ENCODE data around the gene EML6. TPM values are rescaled to one million over a fixed set of nuclear protein-coding genes. Genes with fewer than 3 reads are reported as not detected.

Gene EML6
- total RNA-seq, 1 donor from 2014 or later = 0.63 TPM

DNA sequence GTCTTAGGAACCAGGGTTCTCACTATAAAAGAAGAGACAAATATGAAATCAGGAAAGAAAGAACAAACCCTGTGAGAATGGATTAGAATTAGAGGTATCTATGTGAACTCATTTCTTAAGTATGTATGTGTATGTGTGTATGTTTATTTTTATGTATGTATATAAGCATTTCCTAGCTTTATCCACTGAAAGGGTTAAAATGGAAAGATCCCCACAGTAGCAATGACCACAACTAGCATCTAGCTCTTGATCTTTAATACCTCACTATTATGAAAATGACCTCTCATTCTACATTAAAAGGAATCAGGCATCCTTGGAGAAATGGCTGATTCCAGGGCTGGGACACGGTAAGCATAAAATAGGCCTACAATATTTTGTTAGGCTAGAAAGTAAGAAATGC lies 295.2 kb downstream of the EML6 start:
- TF ChIP-seq, protein P1, sequence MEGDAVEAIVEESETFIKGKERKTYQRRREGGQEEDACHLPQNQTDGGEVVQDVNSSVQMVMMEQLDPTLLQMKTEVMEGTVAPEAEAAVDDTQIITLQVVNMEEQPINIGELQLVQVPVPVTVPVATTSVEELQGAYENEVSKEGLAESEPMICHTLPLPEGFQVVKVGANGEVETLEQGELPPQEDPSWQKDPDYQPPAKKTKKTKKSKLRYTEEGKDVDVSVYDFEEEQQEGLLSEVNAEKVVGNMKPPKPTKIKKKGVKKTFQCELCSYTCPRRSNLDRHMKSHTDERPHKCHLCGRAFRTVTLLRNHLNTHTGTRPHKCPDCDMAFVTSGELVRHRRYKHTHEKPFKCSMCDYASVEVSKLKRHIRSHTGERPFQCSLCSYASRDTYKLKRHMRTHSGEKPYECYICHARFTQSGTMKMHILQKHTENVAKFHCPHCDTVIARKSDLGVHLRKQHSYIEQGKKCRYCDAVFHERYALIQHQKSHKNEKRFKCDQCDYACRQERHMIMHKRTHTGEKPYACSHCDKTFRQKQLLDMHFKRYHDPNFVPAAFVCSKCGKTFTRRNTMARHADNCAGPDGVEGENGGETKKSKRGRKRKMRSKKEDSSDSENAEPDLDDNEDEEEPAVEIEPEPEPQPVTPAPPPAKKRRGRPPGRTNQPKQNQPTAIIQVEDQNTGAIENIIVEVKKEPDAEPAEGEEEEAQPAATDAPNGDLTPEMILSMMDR (IDR thresholded peaks at IDR 0.05; ENCODE audit: insufficient read depth, low read length, poor library complexity, severe bottlenecking) = no peak
- Histone ChIP-seq H3K4me3 (ENCODE audit: low read depth, low read length) (no peak overlapping the region), H3K36me3 (ENCODE audit: control insufficient read depth, insufficient read depth, low read length) (no peaks in the 10 kb centered on the region), H3K27me3 (ENCODE audit: control insufficient read depth, insufficient read depth, low read length) (no peaks in the 10 kb centered on the region)
- DNase-seq (ENCODE audit: low read depth) = no peak

DNA sequence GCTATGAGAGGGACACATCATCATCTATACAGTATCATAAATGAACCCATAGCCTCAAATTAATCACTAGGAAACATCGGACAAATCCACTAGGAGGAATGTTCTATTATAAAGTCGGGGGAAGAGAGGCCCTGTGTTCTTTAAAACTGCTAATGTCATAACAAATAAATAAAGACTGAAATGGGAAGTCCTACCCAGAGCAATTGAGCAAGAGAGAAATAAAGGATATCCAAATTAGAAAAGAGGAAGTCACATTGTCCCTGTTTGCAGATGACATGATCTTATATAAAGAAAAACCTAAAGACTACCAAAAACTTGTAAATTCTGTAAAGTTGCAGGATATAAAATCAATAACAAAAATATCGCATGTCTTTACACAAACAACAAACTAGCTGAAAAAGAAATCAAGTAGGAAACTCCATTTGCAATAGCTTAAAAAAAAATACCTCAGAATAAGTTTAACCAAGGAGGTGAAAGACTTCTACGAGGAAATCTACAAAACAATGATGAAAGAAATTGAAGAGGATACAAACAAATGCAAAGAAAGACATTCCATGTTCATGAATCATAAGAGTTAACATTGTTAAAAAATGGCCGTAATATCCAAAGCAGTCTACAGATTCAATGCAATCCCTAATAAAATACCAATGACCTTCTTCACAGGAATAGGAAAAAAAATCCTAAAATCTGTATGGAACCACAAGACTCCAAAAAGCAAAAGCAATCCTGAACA lies 296.2 kb downstream of the EML6 start:
- no peaks in the 10 kb centered on the region for H3K36me3 ChIP-seq (ENCODE audit: control insufficient read depth, insufficient read depth, low read length)
- H3K27me3 ChIP-seq (ENCODE audit: control insufficient read depth, insufficient read depth, low read length) = no peaks in the 10 kb centered on the region
- DNase-seq (ENCODE audit: low read depth) = no peak
- TF ChIP-seq, protein P1 (IDR thresholded peaks at IDR 0.05; ENCODE audit: insufficient read depth, low read length, poor library complexity, severe bottlenecking) = no peak
- H3K4me3 ChIP-seq (ENCODE audit: low read depth, low read length) = no peak overlapping the region

Data from kidney epithelial cell (primary cell).